IMR-90 (cell line): Measurements from ENCODE around the gene ZBTB46. TPM values are rescaled to one million over a fixed set of nuclear protein-coding genes. Genes with fewer than 3 reads are reported as not detected.
A peak's percentile ranks its signal among the peaks of the same experiment; 100 is the strongest.

Source experiments
- ATAC-seq: fragments of 200-7000 bp; cut with Tn5 transposase; 2 replicates; pipeline ENCODE4 v1.9.1; 2020; ENCODE audit warnings: low read depth, mild to moderate bottlenecking, moderate library complexity
- BruUV-seq: library from RNA; stranded (reverse); fragments of 400-500 nt; replicated peaks from 2 replicates; lab custom pipeline; 2021; lab: Mats Ljungman, UMichigan
- CTCF ChIA-PET: fragments of 300-600 bp; formaldehyde crosslinking; extraction: SDS; loops from one replicate; lab custom pipeline; 2021; ENCODE audit warnings: antibody characterized with exemption; lab: Yijun Ruan, JAX
- POLR2A ChIA-PET: fragments of 300-600 bp; sonication (Branson Sonifier 250); formaldehyde crosslinking; loops from one replicate; lab custom pipeline; 2022; ENCODE audit warnings: antibody characterized with exemption; ENCODE audit not compliant: unreplicated experiment; lab: Charles Lee
- DNase-seq: peaks from one replicate; pipeline ENCODE4 v3.0.0; 2013
- H2AFZ ChIP-seq: replicated peaks from 2 replicates; pipeline ENCODE3; 2013; ENCODE audit warnings: low read length, mild to moderate bottlenecking; ENCODE audit not compliant: poor library complexity
- H2AK5ac ChIP-seq: 2 replicates; pipeline ENCODE4 v1.6.1; 2013; ENCODE audit warnings: low read depth, low read length, inconsistent platforms
- H2AK9ac ChIP-seq: replicated peaks from 2 replicates; pipeline ENCODE3; 2013; ENCODE audit warnings: mild to moderate bottlenecking, low read depth, low read length, moderate library complexity; ENCODE audit not compliant: poor library complexity
- H2BK120ac ChIP-seq: 2 replicates; pipeline ENCODE4 v1.6.1; 2013; ENCODE audit warnings: low read depth, low read length, inconsistent platforms
- H2BK15ac ChIP-seq: 3 replicates; pipeline ENCODE4 v1.6.1; 2013; ENCODE audit warnings: low read depth, low read length, inconsistent platforms
- H2BK20ac ChIP-seq: 2 replicates; pipeline ENCODE4 v1.6.1; 2013; ENCODE audit warnings: low read depth, mild to moderate bottlenecking, inconsistent platforms, low read length, moderate library complexity
- H2BK5ac ChIP-seq: 2 replicates; pipeline ENCODE4 v1.6.1; 2013; ENCODE audit warnings: mild to moderate bottlenecking, low read depth, low read length, inconsistent platforms; ENCODE audit not compliant: poor library complexity, severe bottlenecking
- H3K14ac ChIP-seq: replicated peaks from 2 replicates; pipeline ENCODE4 v1.6.1; 2013; ENCODE audit warnings: low read depth, low read length, inconsistent platforms
- H3K18ac ChIP-seq: 2 replicates; pipeline ENCODE4 v1.6.1; 2013; ENCODE audit warnings: low read depth, low read length, control low read depth
- H3K23ac ChIP-seq: 2 replicates; pipeline ENCODE4 v1.6.1; 2013; ENCODE audit warnings: low read depth, low read length, inconsistent platforms
- H3K27ac ChIP-seq: 2 replicates; pipeline ENCODE4 v1.5.1; 2013; ENCODE audit warnings: mild to moderate bottlenecking, control low read depth, low read length; ENCODE audit not compliant: insufficient read depth
- H3K27me3 ChIP-seq: 2 replicates; pipeline ENCODE4 v1.6.1; 2013; ENCODE audit warnings: low read length; ENCODE audit not compliant: control insufficient read depth, insufficient read depth
- H3K36me3 ChIP-seq: 2 replicates; pipeline ENCODE4 v1.6.1; 2013; ENCODE audit warnings: low read length, mixed read lengths; ENCODE audit not compliant: control insufficient read depth, insufficient read depth
- H3K4ac ChIP-seq: 2 replicates; pipeline ENCODE4 v1.6.1; 2013; ENCODE audit warnings: low read depth, low read length, inconsistent platforms
- H3K4me1 ChIP-seq: 2 replicates; pipeline ENCODE4 v1.6.1; 2013; ENCODE audit warnings: low read length, mixed read lengths; ENCODE audit not compliant: control insufficient read depth, insufficient read depth
- H3K4me2 ChIP-seq: 2 replicates; pipeline ENCODE4 v1.6.1; 2013; ENCODE audit warnings: low read depth, mild to moderate bottlenecking, control low read depth, low read length, moderate library complexity
- H3K4me3 ChIP-seq: 2 replicates; pipeline ENCODE4 v1.5.1; 2013; ENCODE audit warnings: low read depth, mild to moderate bottlenecking, control low read depth, low read length, moderate library complexity; ENCODE audit not compliant: insufficient read depth
- H3K56ac ChIP-seq: 2 replicates; pipeline ENCODE4 v1.6.1; 2013; ENCODE audit warnings: low read length, inconsistent platforms; ENCODE audit not compliant: insufficient read depth; ENCODE audit errors: extremely low read depth
- H3K79me1 ChIP-seq, 2 experiments: 2 replicates each; pipeline ENCODE4 v1.6.1; 2013; ENCODE audit warnings: low read length in 2 of 2, inconsistent platforms in 1 of 2, low read depth in 1 of 2
- H3K9ac ChIP-seq: 2 replicates; pipeline ENCODE4 v1.6.1; 2013; ENCODE audit warnings: low read depth, low read length, control low read depth
- H3K9me1 ChIP-seq: 2 replicates; pipeline ENCODE4 v1.6.1; 2013; ENCODE audit warnings: low read length, inconsistent platforms; ENCODE audit not compliant: insufficient read depth
- H3K9me3 ChIP-seq: 2 replicates; pipeline ENCODE4 v1.6.1; 2013; ENCODE audit warnings: low read length; ENCODE audit not compliant: control insufficient read depth, insufficient read depth
- H4K20me1 ChIP-seq: 2 replicates; pipeline ENCODE4 v1.6.1; 2013; ENCODE audit warnings: low read length, inconsistent platforms; ENCODE audit not compliant: insufficient read depth
- H4K5ac ChIP-seq: 2 replicates; pipeline ENCODE4 v1.6.1; 2013; ENCODE audit warnings: mild to moderate bottlenecking, low read depth, low read length, control low read depth
- H4K8ac ChIP-seq, 2 experiments: 2 replicates each; pipeline ENCODE4 v1.6.1; 2013; ENCODE audit warnings: low read depth in 2 of 2, low read length in 2 of 2, control low read depth in 1 of 2, inconsistent platforms in 1 of 2
- H4K91ac ChIP-seq: 2 replicates; pipeline ENCODE4 v1.6.1; 2013; ENCODE audit warnings: low read depth, low read length, inconsistent platforms; ENCODE audit not compliant: insufficient read depth
- CHD1 ChIP-seq: IDR thresholded peaks from 2 replicates; pipeline ENCODE4 v1.6.1; 2012; ENCODE audit warnings: low read depth, low read length, improper control_type of control experiment
- MAZ ChIP-seq: IDR thresholded peaks from 2 replicates; pipeline ENCODE4 v1.6.1; 2012; ENCODE audit warnings: low read depth, mild to moderate bottlenecking, low read length, improper control_type of control experiment, moderate library complexity, borderline replicate concordance
- MXI1 ChIP-seq: IDR thresholded peaks from 2 replicates; pipeline ENCODE4 v1.6.1; 2012; ENCODE audit warnings: low read depth, mild to moderate bottlenecking, low read length, moderate library complexity, borderline replicate concordance
- NFE2L2 ChIP-seq: fragments of 150-350 bp; IDR thresholded peaks from 2 replicates; pipeline ENCODE4 v1.6.1; 2016; ENCODE audit warnings: low read depth, mild to moderate bottlenecking, low read length
- POLR2A ChIP-seq: IDR thresholded peaks from 2 replicates; pipeline ENCODE4 v1.6.1; 2012; ENCODE audit warnings: mild to moderate bottlenecking, low read depth, low read length
- RAD21 ChIP-seq: IDR thresholded peaks from 2 replicates; pipeline ENCODE4 v1.6.1; 2012; ENCODE audit warnings: low read length, improper control_type of control experiment
- RCOR1 ChIP-seq: IDR thresholded peaks from 2 replicates; pipeline ENCODE4 v1.6.1; 2012; ENCODE audit warnings: mild to moderate bottlenecking, low read length, improper control_type of control experiment; ENCODE audit not compliant: insufficient replicate concordance
- RFX5 ChIP-seq: IDR thresholded peaks from 2 replicates; pipeline ENCODE4 v1.8.0; 2012; ENCODE audit warnings: low read depth, mild to moderate bottlenecking, low read length, moderate library complexity
- SMC3 ChIP-seq: fragments of 150-350 bp; IDR thresholded peaks from 2 replicates; pipeline ENCODE4 v1.6.1; 2016; ENCODE audit warnings: low read depth, mild to moderate bottlenecking, antibody characterized with exemption, low read length, moderate library complexity
- WGBS, 2 experiments: methylation state at CpG; one replicate each; pipeline versions ENCODE4 v1.1.5 to v1.1.7; 2013; ENCODE audit warnings: missing lambda C conversion rate in 2 of 2; ENCODE audit not compliant: insufficient read length in 1 of 2; ENCODE audit errors: extremely low coverage in 2 of 2; 5-methylcytosine and 5-hydroxymethylcytosine counted together
- dilution Hi-C: fragments of 300-500 bp; cut with HindIII; formaldehyde crosslinking; loops from one replicate; pipeline ENCODE4 v1.14.3; 2018; ENCODE audit warnings: low sequenced_read_pairs; ENCODE audit not compliant: unreplicated experiment
- in situ Hi-C: fragments of 300-500 bp; cut with MboI; formaldehyde crosslinking; loops from 3 replicates; pipeline ENCODE4 v1.14.3; 2019; ENCODE audit warnings: low sequenced_read_pairs, inconsistent platforms, mixed read lengths
- intact Hi-C: fragments of 100-400 bp; cut with micrococcal nuclease; formaldehyde crosslinking; loops from 2 replicates; pipeline ENCODE4 v1.10.0; 2022
- polyA plus RNA-seq, 3 experiments: library from polyadenylated mRNA; depleted of rRNA; stranded (reverse); fragments of >200 nt; gene quantifications; 2 replicates each; pipeline ENCODE4 v1.2.3, GENCODE V29; 2012; ENCODE audit warnings: low replicate concordance in 1 of 3
- total RNA-seq: library from RNA; depleted of rRNA; stranded (reverse); fragments of >200 nt; gene quantifications from 2 replicates; pipeline ENCODE4 v1.2.3, GENCODE V29; 2012
- TF ChIP-seq, protein P1 (sequence below): fragments of 150-350 bp; IDR thresholded peaks from 2 replicates; pipeline ENCODE4 v1.6.1; 2016; ENCODE audit warnings: low read depth, mild to moderate bottlenecking, low read length, moderate library complexity, borderline replicate concordance

Gene ZBTB46
- total and polyA plus RNA-seq, 2 of the 4 experiments (the other 2 are of a cell fraction) = 4.2 to 14.9 TPM

GRCh38 chr20:63807654-63808053, 23.4 kb downstream of the ZBTB46 start:
- no peaks in the 10 kb centered on the region for H3K27me3 ChIP-seq
- TF ChIP-seq NFE2L2 = no peak
- TF ChIP-seq CHD1 = no peak
- TF ChIP-seq MXI1 = no peak
- TF ChIP-seq MAZ = no peak
- TF ChIP-seq RCOR1 = no peak
- TF ChIP-seq, protein P1, sequence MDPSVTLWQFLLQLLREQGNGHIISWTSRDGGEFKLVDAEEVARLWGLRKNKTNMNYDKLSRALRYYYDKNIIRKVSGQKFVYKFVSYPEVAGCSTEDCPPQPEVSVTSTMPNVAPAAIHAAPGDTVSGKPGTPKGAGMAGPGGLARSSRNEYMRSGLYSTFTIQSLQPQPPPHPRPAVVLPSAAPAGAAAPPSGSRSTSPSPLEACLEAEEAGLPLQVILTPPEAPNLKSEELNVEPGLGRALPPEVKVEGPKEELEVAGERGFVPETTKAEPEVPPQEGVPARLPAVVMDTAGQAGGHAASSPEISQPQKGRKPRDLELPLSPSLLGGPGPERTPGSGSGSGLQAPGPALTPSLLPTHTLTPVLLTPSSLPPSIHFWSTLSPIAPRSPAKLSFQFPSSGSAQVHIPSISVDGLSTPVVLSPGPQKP = no peak
- no peak for TF ChIP-seq POLR2A
- TF ChIP-seq SMC3 = no peak
- TF ChIP-seq RFX5 = no peak
- TF ChIP-seq RAD21 = no peak
- H3K56ac ChIP-seq = no peak overlapping the region
- H3K9ac ChIP-seq = no peak overlapping the region
- no peak overlapping the region for H3K23ac ChIP-seq
- intact Hi-C loops = no loop called here
- peaks cover 9 to 52% of the 10 kb centered on the region in 2 experiments for H3K79me1 ChIP-seq
- H2AFZ ChIP-seq = no peak overlapping the region
- H2BK20ac ChIP-seq = no peak overlapping the region
- H3K36me3 ChIP-seq = peaks cover 6% of the 10 kb centered on the region; the same call in 1 of the 2 replicates
- H4K91ac ChIP-seq = no peak overlapping the region
- no peak overlapping the region for H2BK15ac ChIP-seq
- no TSS peak for BruUV-seq
- no peak overlapping the region for H3K4ac ChIP-seq
- H3K18ac ChIP-seq = no peak overlapping the region
- DNase-seq = no peak
- ChIA-PET CTCF (no interaction called here), POLR2A (no interaction called here)
- no peak overlapping the region for H3K4me3 ChIP-seq
- no peak overlapping the region for H3K14ac ChIP-seq
- H3K9me1 ChIP-seq = no peaks in the 10 kb centered on the region
- dilution Hi-C loops = no loop called here
- ATAC-seq = no peak
- no peak overlapping the region for H3K27ac ChIP-seq
- no peak overlapping the region for H3K4me2 ChIP-seq
- in situ Hi-C loops = no loop called here
- no peak overlapping the region for H2AK5ac ChIP-seq
- no peaks in the 10 kb centered on the region for H3K4me1 ChIP-seq
- H2BK120ac ChIP-seq = no peak overlapping the region
- WGBS, 2 experiments = 100% methylated on average over 4 of the region's 23 CpGs; no CpG with 5 or more reads in 1 of the 2 experiments
- peaks cover 28% of the 10 kb centered on the region for H4K20me1 ChIP-seq
- H4K8ac ChIP-seq = no peak overlapping the region
- H2AK9ac ChIP-seq = peak overlapping the region; percentile 16
- no peak overlapping the region for H4K5ac ChIP-seq
- H3K9me3 ChIP-seq = no peaks in the 10 kb centered on the region
- no peak overlapping the region for H2BK5ac ChIP-seq
